ENCODE measurements around the gene DNAI1.

Gene DNAI1

DNA sequence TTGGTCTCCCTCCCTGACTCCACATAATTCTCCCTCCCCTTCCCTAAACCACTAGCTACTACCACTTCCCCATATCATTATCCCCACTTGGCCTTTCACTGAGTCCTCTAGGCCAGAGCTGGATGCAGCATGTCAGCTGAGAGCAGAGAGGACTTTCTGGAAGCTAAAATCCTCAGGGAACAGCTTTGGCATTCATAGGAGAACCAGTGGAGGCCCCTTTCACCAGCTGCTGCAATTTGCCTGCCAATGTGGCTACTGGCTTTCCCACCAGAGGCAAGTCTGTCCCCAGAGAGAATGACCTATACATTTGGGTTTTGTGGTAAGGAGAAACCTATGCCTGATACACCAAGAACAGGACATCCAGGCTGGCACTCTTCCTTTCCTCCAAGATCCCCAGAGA lies 14.6 kb upstream of the DNAI1 start:
- no peaks in the 10 kb centered on the region for H3F3A ChIP-seq (ENCODE audit: insufficient read depth)
- no peak overlapping the region for H2AFZ ChIP-seq (ENCODE audit: low read depth, low read length, severe bottlenecking)
- no peaks in the 10 kb centered on the region for H3K9me3 ChIP-seq (ENCODE audit: insufficient read depth, low read length)
- no peaks in the 10 kb centered on the region for H3K79me2 ChIP-seq (ENCODE audit: insufficient read depth, low read length)
- H3K4me3 ChIP-seq (ENCODE audit: insufficient read depth, low read length, poor library complexity, severe bottlenecking), result no peak overlapping the region
- H3K9ac ChIP-seq (ENCODE audit: low read length), result no peak overlapping the region
- H3K9me2 ChIP-seq (replicated peaks; ENCODE audit: insufficient read depth, low read length), result no peaks in the 10 kb centered on the region
- H3K4me2 ChIP-seq (ENCODE audit: low read depth, low read length, poor library complexity, severe bottlenecking), result no peak overlapping the region
- no peak for TF ChIP-seq EZH2phosphoT487 (conservative IDR thresholded peaks at IDR 0.05; ENCODE audit: low read length)
- TF ChIP-seq CTCF (IDR thresholded peaks at IDR 0.05; ENCODE audit: insufficient read depth, low read length, poor library complexity, severe bottlenecking), result no peak
- H3K27me3 ChIP-seq (ENCODE audit: low read length), result no peaks in the 10 kb centered on the region
- no peak overlapping the region for H3K27ac ChIP-seq (ENCODE audit: low read depth, low read length)
- H3K36me3 ChIP-seq (ENCODE audit: low read length), result no peaks in the 10 kb centered on the region
- H4K20me1 ChIP-seq (ENCODE audit: low read depth, low read length), result no peaks in the 10 kb centered on the region

DNA sequence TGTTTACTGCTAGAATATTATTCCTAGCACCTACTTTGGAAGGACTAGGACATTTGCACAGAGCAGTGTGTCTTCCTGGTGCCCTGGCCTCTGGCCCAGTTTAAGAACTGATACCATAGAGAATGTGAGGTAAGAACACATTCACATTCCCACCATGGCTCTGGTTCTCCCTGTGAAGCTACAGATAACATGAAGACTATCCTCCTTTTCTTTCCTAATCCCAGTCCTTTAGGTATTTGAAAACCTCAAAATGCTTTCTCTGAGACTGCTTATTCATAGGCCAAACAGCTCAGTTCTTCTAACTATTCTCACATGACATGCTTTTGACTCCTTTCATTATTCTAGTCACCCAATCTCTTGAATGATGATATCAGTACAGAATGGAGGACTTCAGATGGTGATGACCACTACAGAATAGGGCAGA lies 12.1 kb upstream of the DNAI1 start:
- no peaks in the 10 kb centered on the region for H3K79me2 ChIP-seq (ENCODE audit: insufficient read depth, low read length)
- no peaks in the 10 kb centered on the region for H3K36me3 ChIP-seq (ENCODE audit: low read length)
- H3K9me3 ChIP-seq (ENCODE audit: insufficient read depth, low read length), result no peaks in the 10 kb centered on the region
- no peak overlapping the region for H3K4me3 ChIP-seq (ENCODE audit: insufficient read depth, low read length, poor library complexity, severe bottlenecking)
- H3K9ac ChIP-seq (ENCODE audit: low read length), result no peak overlapping the region
- H3K27ac ChIP-seq (ENCODE audit: low read depth, low read length), result no peak overlapping the region
- no peak overlapping the region for H3K4me2 ChIP-seq (ENCODE audit: low read depth, low read length, poor library complexity, severe bottlenecking)
- no peak overlapping the region for H2AFZ ChIP-seq (ENCODE audit: low read depth, low read length, severe bottlenecking)
- no peaks in the 10 kb centered on the region for H3F3A ChIP-seq (ENCODE audit: insufficient read depth)
- no peaks in the 10 kb centered on the region for H3K27me3 ChIP-seq (ENCODE audit: low read length)
- H3K9me2 ChIP-seq (replicated peaks; ENCODE audit: insufficient read depth, low read length), result no peaks in the 10 kb centered on the region
- TF ChIP-seq EZH2phosphoT487 (conservative IDR thresholded peaks at IDR 0.05; ENCODE audit: low read length) (no peak), CTCF (IDR thresholded peaks at IDR 0.05; ENCODE audit: insufficient read depth, low read length, poor library complexity, severe bottlenecking) (no peak)
- H4K20me1 ChIP-seq (ENCODE audit: low read depth, low read length), result no peaks in the 10 kb centered on the region

DNA sequence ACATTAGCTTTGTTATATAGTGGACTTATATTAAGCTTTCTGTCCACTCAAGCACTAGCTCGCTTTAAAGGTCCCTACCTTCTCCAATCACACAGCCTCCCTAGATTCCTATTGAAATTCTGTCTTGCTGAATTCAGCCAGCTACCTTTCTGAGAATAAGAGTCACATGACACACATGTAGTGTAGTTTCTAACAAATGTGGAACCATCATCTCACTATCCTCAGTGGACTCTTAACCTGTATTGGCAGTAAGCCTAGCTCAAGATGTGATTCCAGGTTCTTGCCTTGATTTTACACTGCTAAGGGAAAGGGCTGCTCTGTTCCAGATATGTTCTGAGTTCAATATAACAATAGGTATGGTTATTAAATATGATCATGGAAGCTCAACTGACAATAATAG lies 11.7 kb upstream of the DNAI1 start:
- Histone ChIP-seq H3F3A (ENCODE audit: insufficient read depth) (no peaks in the 10 kb centered on the region), H3K9me3 (ENCODE audit: insufficient read depth, low read length) (no peaks in the 10 kb centered on the region), H3K36me3 (ENCODE audit: low read length) (no peaks in the 10 kb centered on the region), H3K9ac (ENCODE audit: low read length) (no peak overlapping the region), H3K9me2 (replicated peaks; ENCODE audit: insufficient read depth, low read length) (no peaks in the 10 kb centered on the region), H3K27me3 (ENCODE audit: low read length) (no peaks in the 10 kb centered on the region), H3K79me2 (ENCODE audit: insufficient read depth, low read length) (no peaks in the 10 kb centered on the region), H2AFZ (ENCODE audit: low read depth, low read length, severe bottlenecking) (no peak overlapping the region), H4K20me1 (ENCODE audit: low read depth, low read length) (no peaks in the 10 kb centered on the region), H3K4me3 (ENCODE audit: insufficient read depth, low read length, poor library complexity, severe bottlenecking) (no peak overlapping the region), H3K4me2 (ENCODE audit: low read depth, low read length, poor library complexity, severe bottlenecking) (no peak overlapping the region), H3K27ac (ENCODE audit: low read depth, low read length) (no peak overlapping the region)
- TF ChIP-seq EZH2phosphoT487 (conservative IDR thresholded peaks at IDR 0.05; ENCODE audit: low read length), result no peak

GRCh38 chr9:34450644-34451043 lies 8.0 kb upstream of the DNAI1 start:
- no peaks in the 10 kb centered on the region for H3K36me3 ChIP-seq (ENCODE audit: low read length)
- H3K27me3 ChIP-seq (ENCODE audit: low read length), result no peaks in the 10 kb centered on the region
- no peaks in the 10 kb centered on the region for H4K20me1 ChIP-seq (ENCODE audit: low read depth, low read length)
- no peaks in the 10 kb centered on the region for H3K9me3 ChIP-seq (ENCODE audit: insufficient read depth, low read length)
- no peaks in the 10 kb centered on the region for H3K9me2 ChIP-seq (replicated peaks; ENCODE audit: insufficient read depth, low read length)
- H3F3A ChIP-seq (ENCODE audit: insufficient read depth), result no peaks in the 10 kb centered on the region
- H3K4me2 ChIP-seq (ENCODE audit: low read depth, low read length, poor library complexity, severe bottlenecking), result no peak overlapping the region
- no peaks in the 10 kb centered on the region for H3K79me2 ChIP-seq (ENCODE audit: insufficient read depth, low read length)
- no peak overlapping the region for H3K9ac ChIP-seq (ENCODE audit: low read length)
- no peak overlapping the region for H3K4me3 ChIP-seq (ENCODE audit: insufficient read depth, low read length, poor library complexity, severe bottlenecking)
- no peak overlapping the region for H2AFZ ChIP-seq (ENCODE audit: low read depth, low read length, severe bottlenecking)
- no peak overlapping the region for H3K27ac ChIP-seq (ENCODE audit: low read depth, low read length)
- TF ChIP-seq CTCF (IDR thresholded peaks at IDR 0.05; ENCODE audit: insufficient read depth, low read length, poor library complexity, severe bottlenecking) (no peak), EZH2phosphoT487 (conservative IDR thresholded peaks at IDR 0.05; ENCODE audit: low read length) (no peak)

Data from SU-DHL-6 (cell line).